Stimulated activated CD8-positive, alpha-beta memory T cell treated with anti-CD3 and anti-CD28 coated beads, Interleukin-7, amount 100 ng/mL, for 1 hour (primary cell): ENCODE results near the gene HECW1.
"Not testable (repeated sequence)": the region's sequence is repeated elsewhere in the genome, so short reads cannot be mapped to it uniquely, and the experiment has no call there.

ENCODE experiments used
- DNase-seq, 2 donors: peaks; one replicate each; pipeline ENCODE4 v3.0.0-alpha.2; 2020; ENCODE audit warnings: low read depth in 2 of 2

The HECW1 gene

GRCh38 chr7:43112941-43113621 lies 634 bp downstream of the HECW1 start:
- DNase-seq = no peak

- DNase-seq = no peak
These were observed 1.4 kb downstream of the HECW1 start for GRCh38 chr7:43113622-43114457.

GRCh38 chr7:43114458-43114780 lies 2.0 kb downstream of the HECW1 start:
- DNase-seq = no peak

- DNase-seq = no peak
These were observed 4.0 kb downstream of the HECW1 start for GRCh38 chr7:43116451-43116850.

GRCh38 chr7:43117095-43117494 lies 4.6 kb downstream of the HECW1 start:
- no peak for DNase-seq

- DNase-seq = no peak
These were observed 5.4 kb downstream of the HECW1 start for GRCh38 chr7:43117861-43118260.

GRCh38 chr7:43118313-43118712 lies 5.9 kb downstream of the HECW1 start:
- no peak for DNase-seq

GRCh38 chr7:43119371-43120075 lies 7.1 kb downstream of the HECW1 start:
- DNase-seq = no peak

- no peak for DNase-seq
These were observed 9.5 kb downstream of the HECW1 start for GRCh38 chr7:43121973-43122372.

- no peak for DNase-seq
These were observed 11.0 kb downstream of the HECW1 start for GRCh38 chr7:43123457-43123856.

GRCh38 chr7:43124388-43124787 lies 11.9 kb downstream of the HECW1 start:
- no peak for DNase-seq

- DNase-seq = no peak
These were observed 17.9 kb downstream of the HECW1 start for GRCh38 chr7:43130347-43130746.

GRCh38 chr7:43135129-43135528 lies 22.7 kb downstream of the HECW1 start:
- no peak for DNase-seq

GRCh38 chr7:43136064-43136463 lies 23.6 kb downstream of the HECW1 start:
- no peak for DNase-seq

- DNase-seq = not testable (repeated sequence)
These were observed 24.8 kb downstream of the HECW1 start for GRCh38 chr7:43137121-43137744.

- DNase-seq = no peak
These were observed 25.4 kb downstream of the HECW1 start for GRCh38 chr7:43137811-43138210.

- DNase-seq = no peak
These were observed 26.3 kb downstream of the HECW1 start for GRCh38 chr7:43138710-43139109.

GRCh38 chr7:43139137-43139536 lies 26.7 kb downstream of the HECW1 start:
- no peak for DNase-seq

GRCh38 chr7:43140186-43140585 lies 27.7 kb downstream of the HECW1 start:
- no peak for DNase-seq

- no peak for DNase-seq
These were observed 28.6 kb downstream of the HECW1 start for GRCh38 chr7:43141091-43141490.

- DNase-seq = no peak
These were observed 30.3 kb downstream of the HECW1 start for GRCh38 chr7:43142703-43143102.

GRCh38 chr7:43143918-43144589 lies 31.6 kb downstream of the HECW1 start:
- no peak for DNase-seq
